Activated CD4-positive, alpha-beta memory T cell treated with anti-CD3 and anti-CD28 coated beads, Interleukin-2, amount 10 ng/mL, durations not matched to agents 7 days and 5 days (primary cell): ENCODE measurements around the gene ASTN1. TPM values are rescaled to one million over a fixed set of nuclear protein-coding genes. Genes with fewer than 3 reads are reported as not detected.
"Not testable (repeated sequence)": the region's sequence is repeated elsewhere in the genome, so short reads cannot be mapped to it uniquely, and the experiment has no call there.

Source experiments
- CTCF ChIA-PET: fragments of 350-600 bp; sonication (Branson Sonifier 250); formaldehyde crosslinking; loops from one replicate; lab custom pipeline; 2021; ENCODE audit warnings: antibody characterized with exemption, inconsistent platforms; lab: Charles Lee
- POLR2A ChIA-PET: fragments of 350-600 bp; sonication (Branson Sonifier 250); formaldehyde crosslinking; loops from one replicate; lab custom pipeline; 2021; ENCODE audit warnings: antibody characterized with exemption; lab: Charles Lee
- DNase-seq: peaks from one replicate; pipeline ENCODE4 v3.0.0-alpha.2; 2020
- H3K27ac Mint-ChIP-seq: one replicate; pipeline ENCODE4 v1.8.0; 2021; ENCODE audit warnings: mild to moderate bottlenecking, mixed read lengths
- H3K27me3 Mint-ChIP-seq: one replicate; pipeline ENCODE4 v1.8.0; 2021; ENCODE audit warnings: mixed read lengths
- H3K36me3 Mint-ChIP-seq: one replicate; pipeline ENCODE4 v1.8.0; 2021; ENCODE audit warnings: low read depth, mixed read lengths
- H3K4me1 Mint-ChIP-seq: one replicate; pipeline ENCODE4 v1.8.0; 2021; ENCODE audit warnings: mixed read lengths
- H3K4me3 Mint-ChIP-seq: one replicate; pipeline ENCODE4 v1.8.0; 2021; ENCODE audit warnings: mild to moderate bottlenecking, mixed read lengths
- H3K9me3 Mint-ChIP-seq: one replicate; pipeline ENCODE4 v1.8.0; 2021; ENCODE audit warnings: mixed read lengths
- total RNA-seq, 2 experiments: library from RNA; stranded (reverse); gene quantifications; one replicate each; pipeline ENCODE4 v1.2.3, GENCODE V29; 2021

Gene ASTN1
- total RNA-seq, 2 experiments from 2014 or later: not detected

GRCh38 chr1:177077006-177077405 is 87.5 kb downstream of the ASTN1 start:
- Mint-ChIP-seq H3K4me3 (no peak overlapping the region), H3K36me3 (no peaks in the 10 kb centered on the region), H3K27ac (no peak overlapping the region), H3K4me1 (no peaks in the 10 kb centered on the region), H3K27me3 (no peaks in the 10 kb centered on the region), H3K9me3 (no peaks in the 10 kb centered on the region)
- ChIA-PET POLR2A (no interaction called here), CTCF (no interaction called here)
- DNase-seq: no peak

- DNase-seq, H3K9me3 Mint-ChIP-seq, POLR2A ChIA-PET, H3K27me3 Mint-ChIP-seq, H3K4me3 Mint-ChIP-seq, H3K36me3 Mint-ChIP-seq, H3K4me1 Mint-ChIP-seq, H3K27ac Mint-ChIP-seq, CTCF ChIA-PET: not testable (repeated sequence)
These were observed 89.7 kb downstream of the ASTN1 start for GRCh38 chr1:177074811-177075210.

GRCh38 chr1:177069490-177069889 is 95.0 kb downstream of the ASTN1 start:
- POLR2A ChIA-PET: no interaction called here
- H3K4me3 Mint-ChIP-seq: no peak overlapping the region
- H3K4me1 Mint-ChIP-seq: no peaks in the 10 kb centered on the region
- H3K27ac Mint-ChIP-seq: no peak overlapping the region
- CTCF ChIA-PET: no interaction called here
- H3K36me3 Mint-ChIP-seq: no peaks in the 10 kb centered on the region
- H3K9me3 Mint-ChIP-seq: peaks cover 2% of the 10 kb centered on the region
- no peak for DNase-seq
- no peaks in the 10 kb centered on the region for H3K27me3 Mint-ChIP-seq

GRCh38 chr1:177067752-177068410 is 96.6 kb downstream of the ASTN1 start:
- Mint-ChIP-seq H3K27ac (no peak overlapping the region), H3K27me3 (no peaks in the 10 kb centered on the region), H3K4me3 (no peak overlapping the region), H3K9me3 (peaks cover 2% of the 10 kb centered on the region), H3K36me3 (no peaks in the 10 kb centered on the region), H3K4me1 (no peaks in the 10 kb centered on the region)
- ChIA-PET CTCF (no interaction called here), POLR2A (no interaction called here)
- DNase-seq: no peak

DNA sequence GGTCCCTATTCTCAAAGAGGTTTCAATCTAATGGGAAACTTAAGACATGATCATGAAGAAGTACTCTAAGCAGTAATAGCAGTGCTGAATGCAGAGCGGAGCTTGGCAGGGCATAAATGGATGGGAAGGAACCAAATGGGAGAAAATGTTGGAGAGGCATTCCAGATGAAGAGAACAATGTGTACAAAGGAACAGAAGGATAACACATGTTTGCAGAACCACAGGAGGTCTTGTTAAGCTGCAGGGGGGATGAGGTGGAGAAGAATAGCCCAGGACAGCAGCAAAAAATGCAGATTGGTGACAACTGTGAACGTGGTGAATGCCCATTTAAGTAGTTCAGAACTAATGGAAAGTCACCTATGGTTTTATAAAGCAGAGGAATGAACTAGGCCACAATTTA is 99.1 kb downstream of the ASTN1 start:
- H3K36me3 Mint-ChIP-seq: no peaks in the 10 kb centered on the region
- peaks cover 2% of the 10 kb centered on the region for H3K9me3 Mint-ChIP-seq
- no peaks in the 10 kb centered on the region for H3K4me1 Mint-ChIP-seq
- DNase-seq: no peak
- CTCF ChIA-PET: no interaction called here
- POLR2A ChIA-PET: no interaction called here
- H3K27ac Mint-ChIP-seq: no peak overlapping the region
- no peaks in the 10 kb centered on the region for H3K27me3 Mint-ChIP-seq
- H3K4me3 Mint-ChIP-seq: no peak overlapping the region

GRCh38 chr1:177063648-177064047 is 100.9 kb downstream of the ASTN1 start:
- Mint-ChIP-seq H3K9me3 (peaks cover 2% of the 10 kb centered on the region), H3K27me3 (no peaks in the 10 kb centered on the region), H3K36me3 (no peaks in the 10 kb centered on the region), H3K27ac (no peak overlapping the region), H3K4me1 (no peaks in the 10 kb centered on the region), H3K4me3 (no peak overlapping the region)
- DNase-seq: no peak
- ChIA-PET POLR2A (no interaction called here), CTCF (no interaction called here)

- Mint-ChIP-seq H3K36me3 (no peaks in the 10 kb centered on the region), H3K27ac (no peak overlapping the region), H3K4me3 (no peak overlapping the region), H3K27me3 (no peaks in the 10 kb centered on the region), H3K4me1 (no peaks in the 10 kb centered on the region), H3K9me3 (no peaks in the 10 kb centered on the region)
- ChIA-PET POLR2A (no interaction called here), CTCF (no interaction called here)
- DNase-seq: no peak
These were observed 110.0 kb downstream of the ASTN1 start for GRCh38 chr1:177054542-177054941.

GRCh38 chr1:177053648-177054047 is 110.9 kb downstream of the ASTN1 start:
- no peaks in the 10 kb centered on the region for H3K4me1 Mint-ChIP-seq
- no peaks in the 10 kb centered on the region for H3K36me3 Mint-ChIP-seq
- CTCF ChIA-PET: no interaction called here
- POLR2A ChIA-PET: no interaction called here
- H3K27me3 Mint-ChIP-seq: no peaks in the 10 kb centered on the region
- H3K27ac Mint-ChIP-seq: no peak overlapping the region
- H3K4me3 Mint-ChIP-seq: no peak overlapping the region
- H3K9me3 Mint-ChIP-seq: no peaks in the 10 kb centered on the region
- no peak for DNase-seq

GRCh38 chr1:177048314-177049069 is 116.0 kb downstream of the ASTN1 start:
- ChIA-PET CTCF (no interaction called here), POLR2A (no interaction called here)
- Mint-ChIP-seq H3K27ac (no peak overlapping the region), H3K4me3 (no peak overlapping the region), H3K27me3 (no peaks in the 10 kb centered on the region), H3K9me3 (no peaks in the 10 kb centered on the region), H3K36me3 (no peaks in the 10 kb centered on the region), H3K4me1 (no peaks in the 10 kb centered on the region)
- no peak for DNase-seq

DNA sequence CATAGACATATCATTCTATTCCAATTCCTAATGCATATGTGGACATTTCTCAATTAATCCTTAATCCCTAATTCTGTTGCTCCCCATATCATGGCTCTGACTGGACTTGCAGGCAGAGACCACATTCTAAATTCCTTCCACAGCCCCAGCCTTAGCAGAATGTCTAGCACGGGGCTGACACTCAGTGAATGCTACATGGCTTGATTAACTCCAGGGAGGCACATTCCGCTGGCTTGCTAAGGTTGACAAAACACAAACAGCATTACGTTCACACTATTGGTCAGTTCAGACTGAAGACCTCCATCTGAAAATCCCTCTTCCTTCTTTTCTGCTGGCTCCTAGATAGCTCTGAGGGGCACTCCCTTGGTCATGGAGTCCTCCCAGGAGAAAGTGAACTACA is 119.4 kb downstream of the ASTN1 start:
- H3K9me3 Mint-ChIP-seq: no peaks in the 10 kb centered on the region
- ChIA-PET POLR2A (no interaction called here), CTCF (no interaction called here)
- no peak overlapping the region for H3K27ac Mint-ChIP-seq
- no peaks in the 10 kb centered on the region for H3K36me3 Mint-ChIP-seq
- no peaks in the 10 kb centered on the region for H3K27me3 Mint-ChIP-seq
- H3K4me1 Mint-ChIP-seq: no peaks in the 10 kb centered on the region
- no peak for DNase-seq
- H3K4me3 Mint-ChIP-seq: no peak overlapping the region

- Mint-ChIP-seq H3K4me3 (no peak overlapping the region), H3K9me3 (no peaks in the 10 kb centered on the region), H3K27me3 (no peaks in the 10 kb centered on the region), H3K27ac (no peak overlapping the region), H3K36me3 (no peaks in the 10 kb centered on the region), H3K4me1 (no peaks in the 10 kb centered on the region)
- no peak for DNase-seq
- POLR2A ChIA-PET: no interaction called here
- CTCF ChIA-PET: no interaction called here
These were observed 120.1 kb downstream of the ASTN1 start for GRCh38 chr1:177044390-177044789.

GRCh38 chr1:177043597-177043996 is 120.9 kb downstream of the ASTN1 start:
- ChIA-PET CTCF (no interaction called here), POLR2A (no interaction called here)
- H3K36me3 Mint-ChIP-seq: no peaks in the 10 kb centered on the region
- no peak for DNase-seq
- H3K27ac Mint-ChIP-seq: no peak overlapping the region
- no peaks in the 10 kb centered on the region for H3K4me1 Mint-ChIP-seq
- no peak overlapping the region for H3K4me3 Mint-ChIP-seq
- no peaks in the 10 kb centered on the region for H3K9me3 Mint-ChIP-seq
- H3K27me3 Mint-ChIP-seq: no peaks in the 10 kb centered on the region

DNA sequence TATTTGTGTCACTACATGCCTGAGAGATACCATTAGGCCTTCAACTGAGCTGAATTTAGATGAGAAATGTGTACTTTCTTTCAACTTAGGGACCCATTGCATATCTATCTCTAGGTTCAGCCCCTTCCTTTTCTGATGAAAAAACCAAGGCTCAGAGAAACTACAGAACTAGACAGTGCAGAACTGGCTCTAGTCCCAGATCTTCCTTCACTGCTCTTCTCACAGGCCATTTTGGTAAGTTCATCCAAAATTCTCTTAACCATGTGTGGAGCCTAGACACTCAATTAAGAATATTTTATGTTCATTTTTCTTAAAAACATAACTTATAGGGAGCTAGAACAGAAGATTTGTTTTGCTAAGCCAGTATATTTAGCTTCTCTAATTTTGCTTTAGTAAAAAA is 128.9 kb downstream of the ASTN1 start:
- Mint-ChIP-seq H3K4me3 (no peak overlapping the region), H3K4me1 (no peaks in the 10 kb centered on the region), H3K36me3 (no peaks in the 10 kb centered on the region), H3K27me3 (no peaks in the 10 kb centered on the region), H3K9me3 (no peaks in the 10 kb centered on the region), H3K27ac (no peak overlapping the region)
- DNase-seq: no peak
- ChIA-PET CTCF (no interaction called here), POLR2A (no interaction called here)

DNA sequence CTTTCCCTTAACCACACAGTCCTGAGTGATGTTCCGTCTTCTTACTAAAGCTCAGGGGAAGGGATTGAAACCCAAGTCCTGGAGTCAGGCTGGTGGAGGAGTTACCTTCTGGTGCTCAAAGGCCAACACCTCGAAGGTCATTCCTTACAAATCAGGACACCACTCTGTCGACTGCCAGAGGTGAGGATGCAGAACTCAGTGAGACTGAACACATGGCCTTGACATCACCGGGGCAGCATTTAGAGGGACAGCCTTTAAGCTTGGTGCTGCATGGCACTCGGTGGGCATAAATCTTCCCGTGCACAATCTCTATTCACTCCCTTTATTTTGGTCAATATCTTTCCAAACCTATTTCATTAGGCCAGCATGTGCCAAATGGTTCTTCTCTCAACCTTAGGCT is 130.9 kb downstream of the ASTN1 start:
- ChIA-PET CTCF (no interaction called here), POLR2A (no interaction called here)
- Mint-ChIP-seq H3K27ac (no peak overlapping the region), H3K9me3 (no peaks in the 10 kb centered on the region), H3K36me3 (no peaks in the 10 kb centered on the region), H3K4me3 (no peak overlapping the region), H3K4me1 (no peaks in the 10 kb centered on the region), H3K27me3 (no peaks in the 10 kb centered on the region)
- no peak for DNase-seq
